ENCODE data around the gene CAB39L.

Gene CAB39L

DNA sequence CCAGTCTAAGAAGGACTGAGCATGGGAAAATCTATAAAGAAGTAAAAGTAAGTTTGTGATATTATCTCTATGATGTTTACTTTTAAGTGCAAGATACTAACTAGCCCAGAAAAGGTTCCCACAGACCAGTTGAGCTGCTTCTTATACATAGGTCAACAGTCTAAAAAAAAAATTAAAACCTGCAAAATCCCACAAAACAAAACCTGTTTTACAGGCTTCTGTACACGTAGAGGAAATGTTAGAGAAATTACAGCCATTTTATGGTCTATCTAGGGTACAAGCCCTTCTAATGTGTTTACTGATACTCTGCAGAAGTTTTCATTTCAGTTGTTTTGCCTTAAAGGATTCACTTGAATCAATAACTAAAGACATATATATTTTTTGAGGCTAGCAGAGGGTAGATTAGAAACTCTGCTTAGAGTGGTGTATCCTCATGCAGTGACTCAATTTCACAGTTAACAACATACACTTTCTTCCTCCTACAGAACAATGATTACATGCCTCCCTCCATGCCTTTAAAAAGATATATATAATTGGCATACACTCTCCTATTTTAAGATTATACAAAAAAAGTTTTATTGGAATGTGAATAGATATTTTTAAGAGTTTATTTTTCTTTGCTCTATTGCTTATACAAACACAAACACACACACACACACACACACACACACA lies 43.9 kb downstream of the CAB39L start:
- H3K27ac ChIP-seq (ENCODE audit: poor library complexity, severe bottlenecking) = no peak overlapping the region
- DNase-seq (ENCODE audit: low spot score) (no peak), ATAC-seq (ENCODE audit: low read depth) (no peak)
- H3K4me3 ChIP-seq (ENCODE audit: severe bottlenecking) = no peak overlapping the region
- no peaks in the 10 kb centered on the region for H3K9me3 ChIP-seq (ENCODE audit: severe bottlenecking)
- TF ChIP-seq, protein P1, sequence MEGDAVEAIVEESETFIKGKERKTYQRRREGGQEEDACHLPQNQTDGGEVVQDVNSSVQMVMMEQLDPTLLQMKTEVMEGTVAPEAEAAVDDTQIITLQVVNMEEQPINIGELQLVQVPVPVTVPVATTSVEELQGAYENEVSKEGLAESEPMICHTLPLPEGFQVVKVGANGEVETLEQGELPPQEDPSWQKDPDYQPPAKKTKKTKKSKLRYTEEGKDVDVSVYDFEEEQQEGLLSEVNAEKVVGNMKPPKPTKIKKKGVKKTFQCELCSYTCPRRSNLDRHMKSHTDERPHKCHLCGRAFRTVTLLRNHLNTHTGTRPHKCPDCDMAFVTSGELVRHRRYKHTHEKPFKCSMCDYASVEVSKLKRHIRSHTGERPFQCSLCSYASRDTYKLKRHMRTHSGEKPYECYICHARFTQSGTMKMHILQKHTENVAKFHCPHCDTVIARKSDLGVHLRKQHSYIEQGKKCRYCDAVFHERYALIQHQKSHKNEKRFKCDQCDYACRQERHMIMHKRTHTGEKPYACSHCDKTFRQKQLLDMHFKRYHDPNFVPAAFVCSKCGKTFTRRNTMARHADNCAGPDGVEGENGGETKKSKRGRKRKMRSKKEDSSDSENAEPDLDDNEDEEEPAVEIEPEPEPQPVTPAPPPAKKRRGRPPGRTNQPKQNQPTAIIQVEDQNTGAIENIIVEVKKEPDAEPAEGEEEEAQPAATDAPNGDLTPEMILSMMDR (IDR thresholded peaks at IDR 0.05; ENCODE audit: poor library complexity, severe bottlenecking) = no peak
- no peaks in the 10 kb centered on the region for H3K36me3 ChIP-seq (ENCODE audit: low read depth)
- no peaks in the 10 kb centered on the region for H3K27me3 ChIP-seq (ENCODE audit: insufficient read depth, poor library complexity, severe bottlenecking)
- H3K4me1 ChIP-seq (ENCODE audit: insufficient read depth, poor library complexity, severe bottlenecking) = no peaks in the 10 kb centered on the region

DNA sequence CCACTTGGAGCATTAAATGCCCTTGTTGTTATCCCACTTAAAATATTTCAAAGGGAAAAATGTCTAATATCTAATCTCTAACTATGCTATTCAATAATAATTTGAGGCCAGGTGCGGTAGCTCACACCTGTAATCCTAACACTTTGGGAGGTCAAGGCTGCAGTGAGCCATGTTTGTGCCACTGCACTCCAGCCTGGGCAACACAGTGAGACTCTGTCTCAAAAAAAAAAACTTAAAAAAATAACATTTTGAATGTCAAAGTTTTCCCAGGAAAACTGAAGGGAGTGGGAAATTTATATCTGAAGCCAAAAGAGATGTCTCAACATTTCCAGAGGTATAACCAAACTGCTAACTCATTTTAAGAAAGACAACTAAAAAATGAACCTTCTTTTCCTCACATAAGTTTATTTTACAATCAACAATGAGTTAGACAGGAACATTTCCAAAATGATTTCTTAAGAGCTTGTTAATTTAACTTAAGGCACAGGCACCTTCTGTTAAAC lies 47.9 kb downstream of the CAB39L start:
- Histone ChIP-seq H3K27ac (ENCODE audit: poor library complexity, severe bottlenecking) (no peak overlapping the region), H3K4me3 (ENCODE audit: severe bottlenecking) (no peak overlapping the region), H3K36me3 (ENCODE audit: low read depth) (no peaks in the 10 kb centered on the region), H3K27me3 (ENCODE audit: insufficient read depth, poor library complexity, severe bottlenecking) (no peaks in the 10 kb centered on the region), H3K4me1 (ENCODE audit: insufficient read depth, poor library complexity, severe bottlenecking) (no peaks in the 10 kb centered on the region), H3K9me3 (ENCODE audit: severe bottlenecking) (no peaks in the 10 kb centered on the region)
- TF ChIP-seq, protein P1 (IDR thresholded peaks at IDR 0.05; ENCODE audit: poor library complexity, severe bottlenecking) = no peak
- DNase-seq (ENCODE audit: low spot score) = no peak
- no peak for ATAC-seq (ENCODE audit: low read depth)

DNA sequence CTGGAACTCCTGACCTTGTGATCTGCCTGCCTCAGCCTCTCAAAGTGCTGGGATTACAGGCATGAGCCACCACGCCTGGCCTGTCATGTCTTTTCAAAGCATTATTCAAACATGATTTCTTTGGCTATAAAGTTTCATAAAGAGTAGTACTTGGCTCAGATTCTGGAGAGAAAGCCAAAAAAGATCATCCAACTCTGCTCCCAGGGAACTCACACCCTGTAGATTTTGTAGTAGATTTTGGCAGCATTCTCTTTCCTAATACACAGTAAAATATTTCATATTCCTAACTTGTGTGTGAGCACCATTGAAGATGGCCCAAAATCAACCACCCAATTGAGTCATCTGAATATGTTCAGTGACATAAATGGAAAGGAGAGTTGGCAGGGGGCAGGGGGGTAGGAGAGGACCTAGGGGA lies 48.4 kb downstream of the CAB39L start:
- Histone ChIP-seq H3K4me3 (ENCODE audit: severe bottlenecking) (no peak overlapping the region), H3K27ac (ENCODE audit: poor library complexity, severe bottlenecking) (no peak overlapping the region), H3K9me3 (ENCODE audit: severe bottlenecking) (no peaks in the 10 kb centered on the region), H3K27me3 (ENCODE audit: insufficient read depth, poor library complexity, severe bottlenecking) (no peaks in the 10 kb centered on the region), H3K36me3 (ENCODE audit: low read depth) (no peaks in the 10 kb centered on the region), H3K4me1 (ENCODE audit: insufficient read depth, poor library complexity, severe bottlenecking) (no peaks in the 10 kb centered on the region)
- DNase-seq (ENCODE audit: low spot score) (no peak), ATAC-seq (ENCODE audit: low read depth) (no peak)
- TF ChIP-seq, protein P1 (IDR thresholded peaks at IDR 0.05; ENCODE audit: poor library complexity, severe bottlenecking) = no peak

DNA sequence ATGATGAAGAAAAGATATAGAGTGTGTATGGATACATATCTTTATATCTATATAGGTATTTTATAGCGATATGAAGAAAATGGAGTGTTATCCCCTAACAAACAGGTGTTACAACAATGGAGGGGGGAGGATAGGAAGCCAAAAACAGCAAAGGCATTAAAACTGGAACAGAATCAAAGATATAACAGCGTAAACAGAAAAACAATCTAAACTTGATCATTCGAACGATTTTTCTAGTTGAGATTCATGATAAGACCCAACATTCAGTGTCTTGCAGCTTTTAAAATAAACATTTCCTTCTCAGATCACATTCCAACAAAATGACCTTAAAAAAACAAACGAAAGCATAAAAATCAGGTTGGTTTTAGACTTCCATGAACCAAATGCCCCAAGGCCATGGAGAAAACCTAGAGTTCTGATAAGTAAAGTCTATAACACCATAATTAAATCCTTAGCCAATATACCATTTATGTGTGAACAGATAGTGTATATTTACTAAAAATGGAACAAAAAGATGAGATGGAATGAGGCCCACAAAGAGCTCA lies 55.7 kb downstream of the CAB39L start:
- H3K4me1 ChIP-seq (ENCODE audit: insufficient read depth, poor library complexity, severe bottlenecking) = peaks cover 3% of the 10 kb centered on the region
- no peak overlapping the region for H3K27ac ChIP-seq (ENCODE audit: poor library complexity, severe bottlenecking)
- no peak overlapping the region for H3K4me3 ChIP-seq (ENCODE audit: severe bottlenecking)
- H3K36me3 ChIP-seq (ENCODE audit: low read depth) = no peaks in the 10 kb centered on the region
- TF ChIP-seq, protein P1 (IDR thresholded peaks at IDR 0.05; ENCODE audit: poor library complexity, severe bottlenecking) = no peak
- H3K27me3 ChIP-seq (ENCODE audit: insufficient read depth, poor library complexity, severe bottlenecking) = no peaks in the 10 kb centered on the region
- H3K9me3 ChIP-seq (ENCODE audit: severe bottlenecking) = no peaks in the 10 kb centered on the region
- DNase-seq (ENCODE audit: low spot score) = no peak
- ATAC-seq (ENCODE audit: low read depth) = no peak

DNA sequence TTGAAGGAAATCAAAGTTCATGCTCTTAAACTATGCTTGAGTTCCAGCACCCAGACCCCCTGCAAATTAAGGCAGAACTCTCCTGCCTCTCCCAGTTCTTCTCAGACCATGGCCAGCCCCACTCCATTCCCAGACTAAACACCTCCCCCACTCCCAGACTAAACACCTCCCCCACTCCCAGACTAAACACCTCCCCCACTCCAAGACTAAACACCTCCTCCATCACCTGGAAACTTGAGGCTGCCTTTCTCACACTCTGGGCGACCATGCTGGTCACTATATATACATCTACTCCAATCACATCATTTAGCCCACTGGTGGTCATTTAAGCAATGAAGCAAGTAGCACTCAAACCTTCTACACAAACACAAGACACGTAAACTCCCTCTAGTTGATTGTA lies 57.2 kb downstream of the CAB39L start:
- DNase-seq (ENCODE audit: low spot score) (no peak), ATAC-seq (ENCODE audit: low read depth) (no peak)
- Histone ChIP-seq H3K4me1 (ENCODE audit: insufficient read depth, poor library complexity, severe bottlenecking) (peaks cover 3% of the 10 kb centered on the region), H3K9me3 (ENCODE audit: severe bottlenecking) (no peaks in the 10 kb centered on the region), H3K27me3 (ENCODE audit: insufficient read depth, poor library complexity, severe bottlenecking) (no peaks in the 10 kb centered on the region), H3K36me3 (ENCODE audit: low read depth) (no peaks in the 10 kb centered on the region), H3K27ac (ENCODE audit: poor library complexity, severe bottlenecking) (no peak overlapping the region), H3K4me3 (ENCODE audit: severe bottlenecking) (no peak overlapping the region)
- TF ChIP-seq, protein P1 (IDR thresholded peaks at IDR 0.05; ENCODE audit: poor library complexity, severe bottlenecking) = no peak

All from RWPE2 (cell line).